ENCODE results near the gene GRIN2A. TPM values are rescaled to one million over a fixed set of nuclear protein-coding genes. Genes with fewer than 3 reads are reported as not detected.

Gene GRIN2A
- total and polyA plus RNA-seq, 2 donors (not counting 1 experiment from before 2014, with no cell fraction given): 0.44 TPM; not detected in 1

- intact Hi-C loops (cut with micrococcal nuclease): no loop called here
- POLR2A ChIA-PET: no interaction called here
- Mint-ChIP-seq H3K9me3 (ENCODE audit: insufficient read depth) (no peaks in the 10 kb centered on the region), H3K27me3 (peaks cover 7% of the 10 kb centered on the region), H3K4me3 (no peak overlapping the region), H3K27ac (no peak overlapping the region), H3K4me1 (no peaks in the 10 kb centered on the region)
- no peaks in the 10 kb centered on the region for H3K27me3 ChIP-seq (replicated peaks in 1 of 4; ENCODE audit: control extremely low read depth in 1 of 4, control insufficient read depth in 3 of 4, insufficient read depth in 4 of 4, low read length in 3 of 4)
- H3K79me2 ChIP-seq (ENCODE audit: control insufficient read depth, insufficient read depth, low read length): no peaks in the 10 kb centered on the region
- CTCF ChIA-PET: no interaction called here
- no peak overlapping the region for H2AFZ ChIP-seq (ENCODE audit: insufficient read depth, low read depth, low read length, poor library complexity, severe bottlenecking)
- no peak overlapping the region for H3K9ac ChIP-seq (ENCODE audit: low read length)
- H4K20me1 ChIP-seq (ENCODE audit: control insufficient read depth, insufficient read depth, low read length, poor library complexity, severe bottlenecking): no peaks in the 10 kb centered on the region
- no peak for TF ChIP-seq CTCF (IDR thresholded peaks at IDR 0.05)
- TF ChIP-seq EZH2 (IDR thresholded peaks at IDR 0.05; ENCODE audit: borderline replicate concordance, insufficient read depth, low read depth, low read length, poor library complexity, severe bottlenecking): no peak
- H3K36me3 ChIP-seq (replicated peaks in 1 of 2; ENCODE audit: control extremely low read depth in 1 of 2, control insufficient read depth in 1 of 2, extremely low read depth in 1 of 2, insufficient read depth in 2 of 2, low read length in 1 of 2): no peaks in the 10 kb centered on the region
- no peaks in the 10 kb centered on the region for H3K9me3 ChIP-seq (ENCODE audit: control extremely low read depth in 1 of 3, control insufficient read depth in 2 of 3, insufficient read depth in 1 of 3, low read length in 2 of 3)
- no peak overlapping the region for H3K27ac ChIP-seq (ENCODE audit: low read length in 2 of 2)
- H3K4me2 ChIP-seq (replicated peaks; ENCODE audit: low read depth, low read length, poor library complexity, severe bottlenecking): no peak overlapping the region
- H3K4me3 ChIP-seq (ENCODE audit: control extremely low read depth in 1 of 5, extremely low read depth in 1 of 5, insufficient read depth in 1 of 5, low read depth in 2 of 5, low read length in 4 of 5): no peak overlapping the region
- 85% methylated on average over 3 of the region's 7 CpGs for WGBS (ENCODE audit: insufficient coverage)
- no peak for DNase-seq
- no peaks in the 10 kb centered on the region for H3K4me1 ChIP-seq (ENCODE audit: control insufficient read depth in 2 of 2, insufficient read depth in 2 of 2, low read length in 2 of 2)
- no peak for ATAC-seq (ENCODE audit: low read depth)
Measured at GRCh38 chr16:9977333-9977897, 204.8 kb downstream of the GRIN2A start.

- Mint-ChIP-seq H3K27me3 (peaks cover 8% of the 10 kb centered on the region), H3K27ac (no peak overlapping the region), H3K4me1 (no peaks in the 10 kb centered on the region), H3K9me3 (ENCODE audit: insufficient read depth) (no peaks in the 10 kb centered on the region), H3K4me3 (no peak overlapping the region)
- ATAC-seq (ENCODE audit: low read depth) (no peak), DNase-seq (no peak)
- WGBS (ENCODE audit: insufficient coverage): 92% methylated on average over 9 of the region's 9 CpGs
- Histone ChIP-seq H3K4me3 (ENCODE audit: control extremely low read depth in 1 of 5, extremely low read depth in 1 of 5, insufficient read depth in 1 of 5, low read depth in 2 of 5, low read length in 4 of 5) (no peak overlapping the region), H3K79me2 (ENCODE audit: control insufficient read depth, insufficient read depth, low read length) (no peaks in the 10 kb centered on the region), H3K27ac (ENCODE audit: low read length in 2 of 2) (no peak overlapping the region), H3K4me2 (replicated peaks; ENCODE audit: low read depth, low read length, poor library complexity, severe bottlenecking) (no peak overlapping the region), H2AFZ (ENCODE audit: insufficient read depth, low read depth, low read length, poor library complexity, severe bottlenecking) (no peak overlapping the region), H3K4me1 (ENCODE audit: control insufficient read depth in 2 of 2, insufficient read depth in 2 of 2, low read length in 2 of 2) (no peaks in the 10 kb centered on the region), H3K9ac (ENCODE audit: low read length) (no peak overlapping the region), H3K9me3 (ENCODE audit: control extremely low read depth in 1 of 3, control insufficient read depth in 2 of 3, insufficient read depth in 1 of 3, low read length in 2 of 3) (no peaks in the 10 kb centered on the region), H4K20me1 (ENCODE audit: control insufficient read depth, insufficient read depth, low read length, poor library complexity, severe bottlenecking) (no peaks in the 10 kb centered on the region), H3K27me3 (replicated peaks in 1 of 4; ENCODE audit: control extremely low read depth in 1 of 4, control insufficient read depth in 3 of 4, insufficient read depth in 4 of 4, low read length in 3 of 4) (no peaks in the 10 kb centered on the region), H3K36me3 (replicated peaks in 1 of 2; ENCODE audit: control extremely low read depth in 1 of 2, control insufficient read depth in 1 of 2, extremely low read depth in 1 of 2, insufficient read depth in 2 of 2, low read length in 1 of 2) (no peaks in the 10 kb centered on the region)
- intact Hi-C loops (cut with micrococcal nuclease): no loop called here
- POLR2A ChIA-PET: no interaction called here
- TF ChIP-seq CTCF (IDR thresholded peaks at IDR 0.05): no peak
- no peak for TF ChIP-seq EZH2 (IDR thresholded peaks at IDR 0.05; ENCODE audit: borderline replicate concordance, insufficient read depth, low read depth, low read length, poor library complexity, severe bottlenecking)
- CTCF ChIA-PET: no interaction called here
Measured at GRCh38 chr16:9976601-9977000, 205.6 kb downstream of the GRIN2A start.
